T-helper 2 cell (primary cell): Measurements from ENCODE around the gene CIDEC.
A peak's percentile ranks its signal among the peaks of the same experiment; 100 is the strongest.
"Not testable (repeated sequence)": the region's sequence is repeated elsewhere in the genome, so short reads cannot be mapped to it uniquely, and the experiment has no call there.

ENCODE experiments used
- DNase-seq, 5 experiments: peaks; one replicate each; pipeline versions ENCODE4 v3.0.0 to v3.0.0-alpha.2; 2012 to 2022

CIDEC gene

DNA sequence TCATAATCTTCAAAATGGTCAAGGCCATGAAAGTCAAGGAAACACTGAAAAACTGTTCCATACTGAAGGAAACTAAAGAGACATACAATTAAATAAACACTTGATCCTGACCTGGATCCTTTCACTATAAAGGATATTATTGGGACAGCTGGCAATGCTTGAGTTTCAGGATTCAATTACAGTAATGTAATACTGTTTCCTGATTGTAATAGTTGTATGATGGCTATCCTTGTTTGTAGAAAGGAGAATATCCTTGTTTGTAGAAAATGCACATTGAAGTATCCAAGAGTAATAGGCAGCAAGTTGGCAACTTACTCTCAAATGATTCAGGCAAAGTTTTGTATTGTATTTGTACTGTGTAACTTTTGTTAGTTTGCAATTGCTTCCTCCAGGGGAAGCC is 4.6 kb downstream of the CIDEC start:
- no peak for DNase-seq

DNA sequence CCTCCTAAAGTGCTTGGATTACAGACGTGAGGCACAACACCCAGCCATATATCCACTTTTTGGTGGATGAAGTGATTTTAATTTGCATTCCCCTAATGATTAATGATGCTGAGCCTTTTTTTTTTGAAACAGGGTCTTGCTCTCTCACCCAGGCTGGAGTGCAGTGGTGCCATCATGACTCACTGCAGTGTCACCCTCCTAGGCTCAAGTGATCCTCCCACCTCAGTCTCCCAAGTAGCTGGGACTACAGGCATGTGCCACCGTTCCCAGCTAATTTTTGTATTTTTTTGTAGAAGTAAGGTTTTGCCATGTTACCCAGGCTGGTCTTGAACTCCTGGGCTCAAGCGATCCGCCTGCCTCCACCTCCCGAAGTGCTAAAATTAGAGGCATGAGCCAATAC is 8.0 kb downstream of the CIDEC start:
- not testable (repeated sequence) for DNase-seq

DNA sequence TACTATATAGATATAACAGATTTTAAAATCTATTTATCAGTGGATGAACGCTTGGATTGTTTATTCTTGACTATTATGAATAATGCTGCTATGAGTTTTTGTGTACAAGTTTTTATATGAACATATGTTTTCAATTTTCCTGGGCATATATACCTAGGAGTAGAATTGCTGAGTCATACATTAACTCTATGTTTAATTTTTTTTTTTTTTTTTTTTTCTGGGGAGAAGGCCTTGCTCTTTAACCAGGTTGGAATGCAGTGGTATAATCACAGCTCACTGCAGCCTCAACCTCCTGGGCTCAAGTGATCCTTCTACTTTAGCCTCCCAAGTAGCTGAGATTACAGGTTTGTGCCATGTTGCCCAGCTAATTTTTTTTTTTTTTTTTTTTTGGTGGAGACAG is 9.1 kb downstream of the CIDEC start:
- no peak for DNase-seq

DNA sequence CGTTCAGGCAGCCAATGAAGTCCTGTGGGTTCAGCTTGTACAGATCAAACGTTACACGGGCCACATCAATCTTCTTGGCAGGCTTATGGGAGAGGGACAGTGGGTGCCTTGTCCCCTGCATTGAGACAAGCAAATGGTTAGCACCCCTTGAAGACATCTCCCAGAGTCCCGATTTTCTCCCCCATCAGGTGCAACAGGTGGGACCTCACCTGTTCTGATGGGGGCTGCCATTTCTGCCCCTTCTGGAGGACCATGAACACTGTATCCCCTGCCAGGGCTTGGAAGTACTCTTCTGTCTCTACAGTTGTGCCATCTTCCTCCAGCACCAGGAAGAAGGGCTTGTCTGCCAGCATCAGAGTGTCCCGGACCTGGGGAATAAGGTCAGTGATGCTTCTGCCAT is 10.1 kb downstream of the CIDEC start:
- DNase-seq = no peak

DNA sequence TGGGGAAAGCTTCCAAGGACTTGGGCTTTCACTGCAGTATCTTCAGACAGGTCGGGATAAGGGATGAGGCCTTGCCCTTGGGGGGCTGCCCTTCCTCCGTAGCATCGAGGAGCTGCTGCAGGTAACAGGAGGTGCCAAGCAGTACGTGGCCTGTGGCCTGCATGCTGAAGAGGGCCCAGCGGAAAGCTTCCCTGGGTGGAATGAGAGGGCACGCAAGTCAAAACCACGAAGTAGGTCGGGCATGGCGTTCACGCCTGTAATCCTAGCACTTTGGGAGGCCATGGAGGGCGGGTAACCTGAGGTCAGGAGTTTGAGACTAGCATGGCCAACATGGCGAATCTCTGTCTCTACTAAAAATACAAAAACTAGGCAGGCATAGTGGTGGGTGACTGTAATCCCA is 12.9 kb downstream of the CIDEC start:
- no peak for DNase-seq

DNA sequence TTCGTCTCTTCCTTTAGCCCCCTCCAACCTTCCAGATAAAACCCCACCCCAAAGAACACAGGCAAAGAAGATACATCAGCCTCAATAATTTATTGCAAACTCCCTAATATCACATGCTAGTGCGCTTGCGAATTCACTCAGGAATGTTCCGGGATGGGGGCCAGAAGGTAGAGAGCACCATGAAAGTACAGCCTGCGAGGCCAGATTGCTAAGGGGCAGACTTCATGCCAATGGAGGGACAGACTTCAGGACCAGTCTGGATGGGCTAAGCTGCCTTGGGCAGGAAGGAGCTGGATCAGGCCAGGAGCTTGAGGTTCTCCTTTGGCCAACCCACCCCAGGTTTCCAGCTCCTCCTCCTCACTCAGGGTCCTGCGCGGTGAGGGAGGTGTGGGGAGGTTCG is 13.4 kb downstream of the CIDEC start:
- no peak for DNase-seq

DNA sequence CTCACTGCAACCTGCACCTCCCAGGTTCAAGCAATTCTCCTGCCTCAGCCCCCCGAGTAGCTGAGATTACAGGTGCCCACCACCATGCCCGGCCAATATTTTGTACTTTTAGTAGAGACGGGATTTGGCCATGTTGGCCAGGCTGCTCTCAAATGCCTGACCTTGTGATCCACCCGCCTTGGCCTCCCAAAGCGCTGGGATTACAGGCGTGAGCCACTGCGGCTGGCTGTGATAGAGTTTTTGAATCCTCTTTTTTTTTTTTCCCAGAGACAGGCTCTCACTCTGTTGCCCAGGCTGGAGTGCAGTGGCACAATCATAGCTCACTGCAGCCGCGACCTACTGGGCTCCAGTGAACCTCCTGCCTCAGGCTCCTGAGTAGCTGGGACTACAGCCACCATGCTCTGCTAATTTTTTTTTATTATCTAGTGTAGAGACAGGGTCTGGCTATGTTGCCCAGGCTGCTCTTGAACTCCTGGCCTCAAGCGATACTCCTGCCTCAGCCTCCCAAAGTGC is 14.9 kb downstream of the CIDEC start:
- not testable (repeated sequence) for DNase-seq

DNA sequence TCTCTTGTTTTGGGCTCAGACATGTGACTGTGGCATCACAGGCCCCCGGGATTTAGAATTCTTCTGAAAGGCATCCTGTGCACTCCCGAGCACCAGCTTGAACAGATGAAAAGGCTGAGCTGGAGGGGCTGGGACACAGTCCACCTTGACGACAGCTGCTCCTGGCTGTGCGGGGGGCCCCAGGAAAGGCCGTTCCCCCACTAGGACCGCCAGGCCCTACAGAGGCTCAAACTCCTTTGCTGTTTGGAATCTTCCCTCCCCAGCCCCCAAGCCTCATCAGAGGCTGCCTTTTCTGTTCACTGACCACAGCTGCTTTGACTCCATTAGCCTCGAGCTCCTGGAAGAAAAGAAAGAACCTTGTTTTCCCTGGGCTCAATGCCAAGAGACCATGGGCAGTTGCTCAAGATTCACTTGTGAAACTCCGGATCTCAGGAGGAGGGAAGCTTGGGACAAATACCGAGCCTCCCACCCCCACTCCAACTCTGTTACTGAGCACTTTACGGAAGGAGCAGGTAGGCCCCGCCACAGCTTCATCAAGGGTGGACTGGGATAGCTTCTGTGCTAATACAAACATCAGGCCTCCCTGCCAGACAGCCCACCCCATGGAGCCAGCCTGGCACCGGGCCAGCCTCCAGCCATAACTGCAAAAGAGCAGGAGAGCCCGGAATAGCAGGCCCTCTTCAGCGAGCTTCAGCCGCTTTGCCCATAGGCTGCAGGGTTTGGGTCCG is 15.7 kb downstream of the CIDEC start:
- DNase-seq = no peak

DNA sequence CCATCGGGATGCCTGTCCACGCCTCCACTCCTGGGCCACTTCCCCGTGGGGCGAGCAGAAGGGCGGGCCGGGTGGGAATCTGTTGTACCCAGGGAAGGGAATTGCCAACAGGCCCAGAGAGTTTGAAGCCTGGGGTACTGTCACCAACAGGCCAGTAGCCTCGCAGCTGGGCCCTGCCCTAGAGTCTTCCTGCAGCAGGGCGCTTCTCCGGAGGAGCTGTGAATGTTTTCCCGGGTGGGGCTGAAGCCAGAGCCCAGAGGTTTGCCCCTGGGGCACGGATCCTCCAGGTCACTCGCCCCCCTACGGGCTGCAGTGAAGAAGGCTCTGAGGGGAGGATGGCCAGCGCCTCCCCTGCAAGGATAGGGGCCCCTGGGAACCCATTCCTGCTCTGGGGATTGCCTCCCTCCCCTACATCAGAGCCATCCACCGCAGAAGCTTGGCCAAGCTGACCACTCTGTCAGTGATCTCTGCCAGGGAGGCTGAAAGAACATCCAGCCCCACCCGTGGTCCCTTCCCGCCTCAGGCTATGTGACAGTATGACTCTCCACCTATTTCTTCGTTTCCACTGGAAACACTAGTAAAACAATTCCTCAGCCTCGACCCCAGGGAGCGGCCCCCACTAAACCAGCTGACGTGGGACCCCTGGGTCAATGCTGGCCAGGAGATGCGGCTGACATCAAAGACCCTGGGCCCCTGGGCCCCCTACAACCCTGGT is 16.8 kb downstream of the CIDEC start:
- DNase-seq = no peak

DNA sequence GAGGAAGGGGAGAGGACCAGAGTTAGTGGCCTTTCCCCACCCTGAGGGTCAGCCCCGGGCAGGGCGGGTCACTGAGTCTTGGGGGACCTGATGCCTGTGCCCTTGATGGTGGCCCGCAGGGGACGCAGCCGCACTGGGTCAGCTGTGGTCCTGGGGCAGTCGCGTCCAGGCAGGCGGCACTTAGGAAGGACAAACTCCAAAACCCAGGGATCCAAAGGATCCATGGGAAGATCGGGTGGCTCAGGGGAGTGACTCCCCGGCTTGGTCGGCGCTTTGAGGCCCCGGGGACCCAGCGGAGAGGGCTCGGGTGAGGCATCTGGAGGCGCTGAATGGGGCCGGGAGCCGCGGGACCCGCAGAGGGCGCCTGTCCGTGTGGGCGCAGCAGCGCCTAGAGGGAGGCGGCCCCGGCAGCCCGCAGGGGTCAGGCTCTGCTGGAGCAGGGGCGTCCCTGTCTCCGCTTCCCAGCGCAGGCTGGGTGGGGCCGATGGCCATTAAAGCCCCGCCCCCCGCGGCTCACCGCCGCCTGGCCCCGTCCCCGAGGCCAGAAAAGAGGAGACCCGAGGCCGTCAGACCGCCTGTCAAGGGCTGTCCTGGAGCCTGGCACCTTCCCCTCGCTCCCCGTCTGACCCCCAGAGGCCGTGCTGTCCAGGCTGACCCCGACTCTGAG is 17.5 kb downstream of the CIDEC start:
- peak in 3 of 5 experiments; percentile 8 to 27 (median 19) for DNase-seq

DNA sequence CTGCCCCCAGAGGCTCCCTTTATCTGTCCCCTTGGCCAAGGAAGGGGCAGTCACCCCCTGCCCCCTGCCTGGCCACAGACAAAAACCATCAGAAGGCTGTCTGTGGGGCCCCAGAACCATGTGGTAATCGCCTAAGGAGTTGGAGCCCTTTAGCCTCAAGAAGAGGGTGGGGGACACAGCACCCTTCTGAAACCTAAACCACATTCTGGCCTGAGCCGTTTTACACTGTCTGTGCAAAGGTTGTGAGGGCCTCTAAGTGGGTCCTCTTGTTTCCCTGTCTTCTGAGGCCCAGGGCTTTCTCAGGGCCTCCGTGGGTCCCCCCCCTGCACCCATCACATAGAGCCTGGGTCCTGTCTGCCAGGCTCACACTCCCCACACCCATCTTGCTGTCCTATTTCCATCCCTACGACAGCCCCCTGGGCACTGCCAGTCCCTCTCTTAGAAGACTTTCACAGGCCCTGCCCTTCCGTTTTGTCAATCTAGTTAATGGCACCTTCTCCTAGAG is 18.4 kb downstream of the CIDEC start:
- DNase-seq = no peak

DNA sequence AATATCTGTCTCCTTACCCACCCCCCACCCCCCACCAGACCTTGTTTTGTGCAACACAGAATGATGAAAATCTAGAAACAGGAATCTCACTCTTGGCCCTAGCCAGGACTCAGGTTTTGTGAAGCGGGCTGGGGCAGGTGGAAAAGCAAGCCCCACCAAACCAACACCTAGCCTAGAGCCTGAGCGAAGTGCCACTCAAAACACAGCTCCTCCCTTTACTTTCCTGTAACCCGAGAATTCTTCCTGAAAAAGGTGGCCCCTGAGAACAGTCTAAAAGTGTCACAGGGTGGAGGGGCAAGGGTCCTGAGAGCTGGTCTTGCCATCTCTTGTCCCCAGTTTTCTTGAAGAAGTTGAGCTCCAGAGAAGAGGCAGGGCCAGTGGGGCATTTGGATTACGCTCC is 18.9 kb downstream of the CIDEC start:
- DNase-seq = no peak

DNA sequence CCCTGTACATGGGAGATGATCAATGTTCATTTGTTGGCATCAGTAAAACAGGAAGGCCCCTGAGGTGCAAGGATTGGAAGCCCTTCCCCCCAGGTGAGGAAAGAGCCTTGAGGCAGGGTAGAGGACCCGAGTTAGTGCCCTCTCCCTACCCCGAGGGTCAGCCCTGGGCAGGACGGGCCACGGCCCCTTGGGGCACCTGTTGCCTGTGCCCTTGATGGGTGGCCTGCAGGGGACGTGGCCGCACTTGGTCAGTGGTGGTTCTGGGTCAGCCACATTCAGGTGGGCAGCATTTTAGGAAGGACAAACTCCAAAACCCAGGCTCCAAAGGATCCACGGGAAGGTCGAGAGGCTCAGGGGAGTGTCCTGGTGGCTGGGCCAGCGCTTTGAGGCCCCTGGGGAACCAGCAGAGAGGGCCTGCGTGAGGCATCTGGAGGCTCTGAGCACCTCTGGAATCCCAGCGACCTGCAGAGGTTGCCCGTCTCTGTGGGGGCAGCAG is 20.5 kb downstream of the CIDEC start:
- no peak for DNase-seq

DNA sequence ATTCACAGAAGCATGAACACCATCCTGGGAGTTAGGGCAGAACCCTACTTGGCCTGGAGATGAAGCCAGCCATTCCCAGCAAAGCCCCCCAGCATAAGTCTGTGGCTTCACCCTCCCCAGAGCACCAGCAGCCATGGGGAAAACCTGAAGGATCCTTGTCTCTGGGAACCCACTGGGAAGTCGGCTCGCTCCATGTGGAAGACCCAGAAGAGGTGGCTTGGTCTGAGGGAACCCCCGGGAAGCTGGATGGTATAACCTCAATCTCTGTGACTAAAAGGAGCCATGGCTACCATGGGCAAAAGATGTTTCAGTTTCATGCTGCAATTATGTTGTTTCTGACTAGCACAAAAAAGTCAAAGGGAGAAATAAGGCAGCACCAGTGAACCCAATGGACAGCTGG is 24.5 kb downstream of the CIDEC start:
- no peak for DNase-seq

DNA sequence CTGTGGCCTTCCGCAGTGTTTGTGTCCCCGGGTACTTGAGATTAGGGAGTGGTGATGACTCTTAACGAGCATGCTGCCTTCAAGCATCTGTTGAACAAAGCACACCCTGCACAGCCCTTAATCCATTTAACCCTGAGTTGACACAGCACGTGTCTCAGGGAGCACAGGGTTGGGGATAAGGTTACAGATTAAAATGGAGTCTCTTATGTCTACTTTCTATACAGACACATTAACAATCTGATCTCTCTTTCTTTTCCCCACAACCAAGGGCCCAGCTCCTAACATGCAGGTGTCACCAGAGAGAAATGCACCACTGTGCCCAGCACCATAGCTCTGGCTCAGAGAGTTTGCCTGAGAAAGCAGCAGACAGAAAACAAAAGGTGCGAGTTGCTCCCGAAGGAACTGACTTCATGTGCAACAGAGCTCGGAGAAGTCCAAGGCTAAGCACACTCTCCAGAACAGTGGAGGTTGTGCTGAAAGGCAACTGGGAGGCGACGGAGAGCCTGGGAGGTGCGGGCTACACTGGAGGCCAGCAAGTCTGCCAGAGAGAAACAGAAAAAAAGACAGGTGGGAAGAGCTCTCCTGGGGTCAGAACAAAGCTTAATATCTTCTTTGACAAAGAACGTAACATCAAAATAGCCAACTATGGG is 25.6 kb downstream of the CIDEC start:
- not testable (repeated sequence) for DNase-seq

DNA sequence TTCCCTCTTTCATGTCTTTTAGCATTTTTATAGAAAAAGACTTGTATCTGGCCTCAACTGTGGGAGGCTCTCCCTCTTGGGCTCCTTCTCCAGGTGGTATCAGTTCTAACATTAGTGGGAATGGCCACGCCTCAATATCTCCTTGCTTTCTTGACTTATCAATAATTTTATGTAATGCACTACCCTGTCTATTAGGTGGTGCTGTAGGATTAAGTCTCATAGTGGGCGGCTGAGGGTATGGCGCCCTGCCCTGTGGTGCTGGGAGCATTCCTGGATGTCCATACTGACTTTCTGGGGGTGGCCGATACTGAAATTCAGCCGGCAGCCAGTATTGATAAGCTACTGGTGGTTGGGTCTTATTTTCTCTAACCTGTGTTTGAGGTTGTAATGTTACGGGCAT is 27.5 kb downstream of the CIDEC start:
- no peak for DNase-seq

DNA sequence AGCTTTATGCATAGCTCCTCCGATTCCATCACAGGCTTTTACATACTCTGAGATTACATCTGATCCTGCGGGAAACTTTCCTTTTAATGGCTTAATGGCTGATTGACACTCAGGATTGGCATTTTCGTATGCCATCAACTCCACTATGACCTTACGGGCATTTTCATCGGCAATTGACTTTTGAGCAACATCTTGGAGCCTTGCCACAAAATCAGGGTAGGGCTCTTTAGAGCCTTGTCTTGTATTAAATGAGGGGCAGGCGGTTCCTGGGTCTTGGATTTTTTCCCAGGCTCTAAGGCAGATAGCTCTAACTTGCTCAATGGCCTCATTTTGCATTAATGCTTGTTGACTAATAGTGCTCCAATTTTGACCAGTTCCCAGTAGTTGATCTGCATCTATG is 28.1 kb downstream of the CIDEC start:
- DNase-seq = not testable (repeated sequence)

DNA sequence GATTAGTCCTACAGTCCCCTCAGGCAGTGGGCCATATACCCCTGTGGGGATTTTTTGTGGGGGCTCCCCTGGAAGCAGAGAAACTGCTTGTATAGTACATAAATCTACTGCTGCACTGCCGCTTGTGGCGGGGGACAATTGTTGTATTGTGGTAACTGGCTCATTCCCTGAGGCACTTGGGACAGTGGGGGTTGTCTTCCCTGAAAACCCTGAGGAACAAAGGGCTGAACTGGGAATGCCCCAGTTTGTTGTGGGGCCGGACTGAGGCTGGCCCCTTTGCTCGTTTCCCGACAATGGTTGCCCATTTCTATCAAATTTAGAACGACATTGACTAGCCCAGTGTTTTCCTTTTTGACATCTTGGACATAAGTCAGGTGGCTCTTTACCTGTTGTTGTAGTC is 28.7 kb downstream of the CIDEC start:
- not testable (repeated sequence) for DNase-seq

DNA sequence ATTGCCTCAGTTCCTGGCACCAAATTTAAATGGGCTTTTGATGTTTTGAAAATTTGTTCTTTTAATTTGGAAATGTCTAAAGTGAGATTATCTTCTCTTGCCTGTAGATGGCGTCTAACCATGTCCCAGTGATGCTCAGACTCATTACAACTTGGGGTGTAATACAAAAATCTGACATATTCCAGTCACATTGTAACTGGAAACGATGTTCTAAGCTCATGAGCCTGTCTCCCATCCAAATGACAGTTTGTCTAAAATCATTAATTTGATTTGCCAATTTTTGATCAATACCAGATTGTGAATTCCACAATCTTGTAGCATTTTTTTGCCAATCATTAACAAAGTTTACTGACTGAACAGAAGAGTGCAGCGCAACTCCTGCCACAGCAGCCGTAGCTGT is 31.2 kb downstream of the CIDEC start:
- peak in 2 of 5 experiments; percentile 10 to 53 for DNase-seq

DNA sequence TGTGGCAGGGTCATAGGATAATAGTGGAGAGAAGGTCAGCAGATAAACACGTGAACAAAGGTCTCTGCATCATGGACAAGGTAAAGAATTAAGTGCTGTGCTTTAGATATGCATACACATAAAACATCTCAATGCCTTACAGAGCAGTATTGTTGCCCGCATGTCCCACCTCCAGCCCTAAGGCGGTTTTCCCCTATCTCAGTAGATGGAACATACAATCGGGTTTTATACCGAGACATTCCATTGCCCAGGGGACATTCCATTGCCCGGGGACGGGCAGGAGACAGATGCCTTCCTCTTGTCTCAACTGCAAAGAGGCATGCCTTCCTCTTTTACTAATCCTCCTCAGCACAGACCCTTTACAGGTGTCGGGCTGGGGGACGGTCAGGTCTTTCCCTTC is 32.2 kb downstream of the CIDEC start:
- not testable (repeated sequence) for DNase-seq

DNA sequence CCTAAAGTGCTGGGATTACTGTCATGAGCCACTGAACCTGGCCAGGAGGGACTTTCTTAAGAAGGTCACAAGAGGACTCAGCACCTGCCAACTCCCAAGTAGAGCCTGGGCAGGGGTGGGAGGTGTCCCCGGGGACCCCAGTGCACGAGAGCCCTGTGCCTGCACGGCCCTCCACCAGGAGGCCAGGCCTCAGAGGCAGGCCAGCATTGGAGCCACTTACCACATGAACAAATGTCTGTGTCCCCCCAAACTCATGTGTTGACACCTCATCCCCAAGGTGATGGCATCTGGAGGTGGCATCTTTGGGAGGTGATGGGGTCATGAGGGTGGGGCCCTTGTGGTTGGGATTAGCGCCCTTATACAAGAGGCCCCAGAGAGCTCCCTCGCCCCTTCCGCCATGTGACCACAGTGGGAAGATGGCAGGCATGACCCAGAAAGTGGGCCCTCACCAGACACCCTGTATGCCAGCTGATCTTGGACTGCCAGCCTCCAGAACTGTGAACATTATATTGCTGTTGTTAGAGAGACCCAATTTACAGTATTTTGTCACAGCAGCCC is 33.0 kb downstream of the CIDEC start:
- no peak for DNase-seq

DNA sequence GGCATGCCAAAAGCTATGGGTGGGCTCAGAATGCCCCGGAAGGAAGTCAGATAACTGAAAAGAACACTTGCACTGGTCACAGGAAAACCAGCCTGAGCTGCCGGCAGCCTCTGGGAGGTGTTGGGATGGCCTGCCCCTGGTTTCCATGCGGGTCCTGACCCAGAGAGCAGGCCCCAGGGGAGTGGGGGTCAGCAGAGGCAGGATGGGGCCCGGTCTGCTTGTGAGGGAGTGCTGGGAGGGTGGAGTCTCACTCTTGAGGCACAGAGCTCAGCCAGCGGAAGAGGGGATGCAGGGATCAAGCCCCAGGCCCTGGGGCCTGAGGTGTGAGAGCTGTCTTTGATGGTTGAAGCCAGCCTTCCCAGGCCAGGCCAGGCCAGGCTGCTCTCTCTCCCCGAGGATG is 33.8 kb downstream of the CIDEC start:
- DNase-seq = no peak
